ENCODE measurements around the gene SFXN2.
"Not testable (repeated sequence)": the region's sequence is repeated elsewhere in the genome, so short reads cannot be mapped to it uniquely, and the experiment has no call there.

The SFXN2 gene

DNA sequence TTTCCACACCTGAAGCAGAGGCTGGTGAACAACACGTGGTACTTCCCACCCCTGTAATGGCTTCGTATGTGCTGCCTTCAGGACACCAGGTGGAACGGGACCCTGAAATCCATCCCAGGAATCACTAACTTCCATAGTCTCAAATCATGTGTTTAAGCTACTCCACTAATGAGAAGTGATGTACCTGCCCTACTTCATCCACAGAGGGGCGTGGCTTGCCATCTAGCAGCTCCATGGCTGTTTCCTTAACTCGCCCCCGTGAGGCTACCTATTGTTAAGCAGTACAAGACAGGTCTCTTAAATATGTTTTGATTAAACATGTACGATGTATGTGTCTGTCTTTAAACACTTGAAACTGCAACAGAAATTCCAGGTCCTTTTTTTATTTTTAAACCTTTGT, 32.0 kb upstream of the SFXN2 start:
- DNase-seq, result no peak

DNA sequence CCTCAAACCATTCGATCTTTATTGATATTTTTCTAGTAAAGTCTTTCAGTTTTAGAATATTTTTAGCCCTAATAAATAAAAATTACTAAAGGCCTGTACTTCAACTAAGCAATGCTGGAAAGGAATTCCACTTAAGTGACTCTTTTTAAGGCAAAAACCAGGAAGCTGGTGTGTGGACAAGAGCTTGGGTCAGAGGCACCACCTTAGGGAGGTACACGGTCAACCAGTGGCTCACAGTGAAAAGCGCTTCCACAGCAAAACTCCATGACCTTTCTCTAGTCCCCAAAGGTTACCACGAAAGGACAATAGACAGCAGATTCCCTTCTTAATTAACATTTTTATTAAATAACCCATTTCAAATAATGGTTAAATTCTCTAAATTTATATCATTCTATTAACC, 31.5 kb upstream of the SFXN2 start:
- no peak for DNase-seq

DNA sequence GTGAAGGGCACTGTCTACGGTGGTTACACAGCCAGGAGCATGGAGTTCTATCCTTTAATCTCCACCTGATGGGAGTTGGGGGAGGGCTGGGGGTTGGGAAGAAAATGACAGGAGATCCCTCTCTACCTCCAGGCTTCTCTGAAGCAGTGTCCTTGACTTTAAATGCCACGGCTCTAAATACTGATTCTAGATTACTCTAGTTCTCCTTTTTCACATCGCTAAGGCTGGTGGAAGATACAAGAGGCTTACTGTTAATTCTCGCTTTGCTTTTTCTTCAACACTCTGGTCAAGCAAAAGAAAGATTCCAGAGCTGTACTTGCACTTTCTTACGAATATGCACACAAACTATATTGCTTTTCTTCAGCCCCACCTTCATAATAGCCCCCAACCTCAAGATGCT, 30.7 kb upstream of the SFXN2 start:
- no peak for DNase-seq

DNA sequence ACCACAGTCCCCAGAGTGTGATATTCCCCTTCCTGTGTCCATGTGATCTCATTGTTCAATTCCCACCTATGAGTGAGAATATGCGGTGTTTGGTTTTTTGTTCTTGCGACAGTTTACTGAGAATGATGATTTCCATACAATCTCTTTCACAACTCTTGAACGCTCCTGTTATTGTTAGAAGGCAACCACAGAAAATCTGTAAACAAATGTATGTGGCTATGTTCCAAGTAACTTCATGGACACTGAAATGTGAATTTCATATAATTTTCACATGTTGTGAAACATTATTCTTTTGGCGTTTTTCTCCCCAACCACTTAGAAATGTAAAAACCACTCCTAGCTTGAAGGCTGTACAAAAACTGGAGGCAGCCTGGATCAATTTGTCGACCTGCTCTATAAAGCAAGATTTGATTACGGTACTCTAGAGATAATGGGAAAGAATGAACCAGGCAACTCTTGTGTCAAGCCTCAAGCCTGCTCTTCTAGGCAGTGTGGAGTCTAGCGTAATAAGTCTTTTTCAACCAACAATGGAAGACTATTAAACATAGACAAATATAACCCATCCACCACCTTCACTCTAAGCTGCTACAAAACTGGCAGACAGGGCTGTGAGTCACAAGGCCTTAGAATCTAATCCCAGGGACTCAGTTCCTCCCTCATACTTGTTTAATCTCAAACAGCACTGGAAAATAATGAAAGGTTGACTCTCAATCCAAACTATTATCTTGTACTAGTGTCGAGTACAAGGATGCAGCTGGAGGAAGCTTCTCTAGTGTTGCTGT, 23.0 kb upstream of the SFXN2 start:
- no peak for DNase-seq

- not testable (repeated sequence) for DNase-seq
These were observed 19.0 kb upstream of the SFXN2 start for GRCh38 chr10:102695401-102695800.

GRCh38 chr10:102696736-102697135, 17.7 kb upstream of the SFXN2 start:
- DNase-seq, result no peak

- DNase-seq, result no peak
These were observed 15.5 kb upstream of the SFXN2 start for GRCh38 chr10:102698894-102699293.

- no peak for DNase-seq
These were observed 13.2 kb upstream of the SFXN2 start for GRCh38 chr10:102701272-102701671.

DNA sequence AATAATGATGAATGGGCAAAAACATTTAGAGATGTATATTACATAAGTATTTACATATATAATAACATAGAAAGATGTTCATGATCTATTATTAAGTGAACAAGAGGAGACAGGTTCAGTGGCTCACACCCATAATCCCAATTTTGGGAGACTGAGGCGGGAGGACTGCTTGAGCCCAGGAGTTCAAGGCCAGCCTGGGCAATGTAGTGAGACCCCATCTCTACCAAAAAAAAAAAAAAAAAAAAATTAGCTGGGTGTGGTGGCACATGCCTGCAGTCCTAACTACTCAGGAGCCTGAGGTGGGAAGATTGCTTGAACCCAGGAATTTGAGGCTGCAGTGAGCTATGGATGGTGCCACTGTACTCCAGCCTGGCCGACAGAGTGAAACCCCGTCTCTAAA, 12.6 kb upstream of the SFXN2 start:
- DNase-seq, result no peak

DNA sequence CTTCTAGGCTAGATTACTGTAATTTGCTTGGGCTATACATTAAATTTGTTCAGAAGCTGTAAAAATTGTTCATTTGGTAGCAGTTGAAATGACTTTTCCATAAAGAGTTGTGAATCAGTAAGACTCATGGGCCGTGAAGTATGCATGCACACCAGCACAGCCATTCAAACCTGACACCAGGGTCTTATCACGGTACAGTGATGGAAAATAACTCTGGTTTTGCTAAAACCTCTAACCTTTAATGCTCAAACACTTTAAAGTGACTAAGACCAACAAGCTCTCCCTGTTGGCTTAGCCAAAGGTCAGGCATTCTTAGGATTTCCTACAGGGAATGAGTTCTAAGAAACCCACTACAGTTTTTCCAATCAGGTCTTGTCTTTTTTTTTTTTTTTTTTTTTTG, 11.7 kb upstream of the SFXN2 start:
- no peak for DNase-seq

DNA sequence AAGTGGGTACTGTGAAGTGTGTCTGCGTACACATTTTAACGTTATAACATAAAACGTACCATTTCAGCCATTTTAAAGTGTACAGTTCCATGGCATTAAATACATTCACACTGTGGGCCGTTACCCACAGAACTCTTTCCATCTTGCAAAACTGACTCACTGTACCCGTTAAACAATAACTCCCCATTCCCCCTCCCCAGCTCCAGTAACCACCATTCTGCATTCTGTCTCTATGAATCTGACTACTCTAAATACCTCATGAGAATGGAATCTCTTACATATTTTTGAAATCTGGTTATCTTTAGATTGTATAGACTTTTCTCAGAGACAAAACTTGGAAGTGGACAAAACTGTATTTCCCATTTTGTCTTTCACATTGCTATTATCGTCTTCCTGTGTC, 9.5 kb upstream of the SFXN2 start:
- no peak for DNase-seq

DNA sequence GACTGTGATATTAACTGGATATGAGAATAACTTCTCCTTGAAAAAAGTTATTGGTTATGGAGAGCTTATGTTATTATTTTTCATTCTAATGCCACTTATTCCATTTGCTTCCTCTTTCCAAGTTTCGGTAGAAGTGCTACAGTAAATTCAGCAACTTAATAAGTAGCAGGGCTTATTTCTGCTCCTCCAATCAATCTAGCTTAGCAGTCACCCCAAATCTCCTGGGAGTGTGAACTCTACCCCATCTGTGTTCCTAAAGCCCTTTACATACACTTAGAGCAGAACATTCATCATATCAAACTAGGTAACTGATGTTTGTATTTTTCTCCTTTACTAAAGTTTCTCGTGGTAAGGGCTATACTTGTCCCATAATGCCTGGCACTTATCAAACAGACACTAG, 8.9 kb upstream of the SFXN2 start:
- DNase-seq, result no peak

GRCh38 chr10:102710609-102711008, 3.8 kb upstream of the SFXN2 start:
- DNase-seq, result no peak

- DNase-seq, result no peak
These were observed 2.3 kb upstream of the SFXN2 start for GRCh38 chr10:102712089-102712488.

DNA sequence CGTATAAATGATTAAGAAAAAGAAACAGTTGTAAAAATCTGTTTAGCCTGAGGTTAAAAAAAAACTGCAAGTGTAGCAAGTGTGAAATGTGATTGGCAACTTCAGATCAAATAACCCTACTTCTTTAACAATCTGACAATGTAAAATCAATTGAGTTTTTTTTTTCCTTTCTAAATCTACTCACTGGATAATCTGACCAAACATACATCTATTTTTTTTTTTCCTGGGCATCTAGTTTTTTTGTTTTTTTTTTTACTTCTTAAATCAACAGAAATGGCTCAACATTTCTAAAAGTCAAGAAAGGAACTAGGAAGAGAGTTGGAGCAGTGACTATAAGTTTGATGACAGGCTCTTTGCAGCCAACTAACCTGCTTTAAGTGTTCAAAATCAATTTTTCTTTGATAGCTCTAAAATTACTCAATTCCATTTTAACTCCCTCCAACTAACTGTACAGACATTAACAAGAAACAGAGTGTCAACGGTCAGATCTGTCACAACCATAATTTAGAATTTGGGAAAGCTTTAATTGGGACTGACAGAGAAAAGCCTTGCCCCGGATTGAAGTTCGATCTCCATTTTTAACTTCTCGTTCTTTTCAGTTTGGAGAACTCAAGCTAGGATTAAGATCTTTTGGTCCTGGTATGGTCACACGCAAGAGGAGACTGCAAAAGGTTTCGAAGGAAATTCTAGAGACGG, 1.4 kb upstream of the SFXN2 start:
- no peak for DNase-seq

DNA sequence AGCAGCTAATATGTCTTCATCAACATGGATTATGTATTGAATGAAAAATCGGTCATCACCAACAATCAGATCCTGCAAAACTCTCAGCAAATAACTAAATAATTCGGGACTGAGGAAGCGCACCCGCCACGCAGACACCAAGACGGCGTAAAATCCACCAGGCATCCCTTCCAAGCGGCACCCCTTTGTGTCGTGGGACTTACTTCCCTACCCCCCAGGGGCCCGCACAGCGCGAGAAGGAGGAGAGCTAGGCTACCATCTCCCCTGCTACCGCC, 960 bp upstream of the SFXN2 start:
- DNase-seq, result no peak

DNA sequence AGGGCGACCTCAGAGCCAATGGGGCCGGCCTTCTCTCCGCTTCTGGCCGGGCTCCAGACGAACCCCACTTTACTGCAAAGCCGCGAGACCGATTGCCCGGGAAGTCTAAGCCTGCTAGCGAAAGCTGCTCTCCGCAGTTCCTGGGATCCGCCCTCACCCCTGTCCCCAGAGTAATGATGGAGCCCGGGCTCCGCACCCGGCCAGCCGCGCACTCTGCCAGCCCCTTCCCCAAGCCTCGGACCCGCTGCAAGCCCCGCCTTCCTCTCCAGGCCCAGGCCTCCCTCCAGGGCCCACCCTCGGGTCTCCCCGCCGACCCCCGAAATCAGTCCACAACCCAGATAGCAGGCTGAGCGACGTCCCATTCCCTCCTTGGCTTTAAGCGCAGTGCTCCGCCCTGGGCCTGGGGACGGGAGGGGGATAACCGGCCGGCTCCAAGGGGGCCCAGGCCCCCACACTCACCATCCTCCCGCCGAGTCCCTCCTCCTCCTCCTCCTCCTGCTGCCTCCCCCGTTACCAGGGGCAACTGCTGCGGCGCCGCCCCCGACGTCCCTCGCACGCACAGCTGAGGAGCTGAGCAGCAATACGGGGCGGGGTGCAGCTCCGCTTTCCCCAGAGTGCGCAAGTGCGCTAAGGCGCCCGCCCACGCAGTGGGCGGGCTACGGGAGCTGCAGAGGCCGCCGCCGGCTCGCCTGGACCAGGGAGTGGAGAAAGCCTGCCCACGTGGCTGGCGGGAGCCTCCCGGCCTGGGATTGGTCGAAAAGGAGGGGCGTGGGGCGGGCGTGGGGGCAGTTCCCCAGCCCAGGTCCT, 419 bp upstream of the SFXN2 start, which contains the start of gene ARL3:
ARL3 (minus strand) TSS at position 584 of the 807 bp plus-strand sequence; CDS start at position 462, 122 bp downstream.
- DNase-seq, result peak; percentile 93

DNA sequence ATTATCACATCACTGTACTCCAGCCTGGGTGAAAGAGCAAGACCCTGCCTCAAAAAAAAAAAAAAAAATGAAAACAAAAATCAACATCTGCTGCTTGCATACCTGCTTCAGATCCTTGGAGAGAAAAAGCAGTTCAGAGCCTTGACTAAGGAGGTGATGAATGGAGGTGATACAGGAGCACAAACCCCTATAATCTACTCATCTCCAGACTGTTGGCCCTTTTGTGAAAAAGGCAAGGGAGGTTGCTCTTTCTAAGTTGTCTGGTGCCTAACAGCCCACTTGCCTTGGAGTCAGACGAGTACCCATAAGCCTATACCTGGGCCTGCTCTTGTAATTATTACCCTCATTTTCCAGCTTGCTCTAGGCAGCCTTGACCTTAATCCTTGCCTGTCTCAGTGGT, 1.4 kb downstream of the SFXN2 start:
- no peak for DNase-seq

GRCh38 chr10:102716900-102717565, 2.6 kb downstream of the SFXN2 start:
- DNase-seq, result not testable (repeated sequence)

DNA sequence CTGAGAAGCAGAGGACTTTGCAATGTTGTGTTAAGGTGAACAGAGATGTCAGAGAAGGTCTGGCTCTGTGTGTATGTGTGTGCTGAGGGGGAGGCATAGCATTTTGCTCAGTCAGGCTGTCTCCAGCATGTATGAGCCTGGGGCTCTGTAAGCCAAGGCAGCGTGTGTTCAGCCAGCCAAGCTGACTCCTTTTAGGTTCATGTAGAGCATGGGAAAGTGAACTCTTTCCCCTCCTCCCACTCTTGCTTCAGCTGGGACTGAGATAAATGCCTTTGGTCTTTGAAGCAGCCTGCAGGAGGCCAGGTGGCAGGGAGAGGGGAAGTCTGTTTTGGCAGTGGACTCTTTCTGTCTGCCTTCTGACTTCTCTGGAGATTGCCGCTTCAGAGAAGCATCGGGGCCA, 3.8 kb downstream of the SFXN2 start:
- peak; percentile 41 for DNase-seq

- DNase-seq, result no peak
These were observed 5.9 kb downstream of the SFXN2 start for GRCh38 chr10:102720337-102720736.

GRCh38 chr10:102720775-102721301, 6.4 kb downstream of the SFXN2 start:
- no peak for DNase-seq

DNA sequence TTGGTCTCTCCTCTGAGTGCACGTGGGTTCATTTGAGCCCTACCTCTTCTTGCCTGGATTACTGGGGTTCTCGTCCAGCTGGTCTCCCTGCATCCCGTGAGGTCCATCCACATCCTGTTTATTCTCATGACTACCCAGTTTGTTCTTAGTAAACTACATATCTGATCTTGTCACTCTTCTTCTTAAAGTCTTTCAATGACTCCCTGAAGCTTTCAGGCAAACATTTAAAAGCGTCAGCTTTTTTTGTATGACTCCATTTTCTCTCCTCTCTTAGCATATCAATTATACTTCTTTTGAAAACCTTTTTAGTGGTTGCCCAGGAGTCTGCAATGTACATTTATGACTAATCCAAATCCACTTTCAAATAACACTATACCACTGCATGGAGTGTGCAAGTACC, 7.5 kb downstream of the SFXN2 start:
- DNase-seq, result no peak

All from GF-D8 (cell line).